ENCODE measurements around the gene SH3GL1. TPM values are rescaled to one million over a fixed set of nuclear protein-coding genes. Genes with fewer than 3 reads are reported as not detected.

SH3GL1 gene
- total and polyA plus RNA-seq, 9 of the 15 experiments (the other 6 are each of a cell fraction or from before 2014, with no cell fraction given): 1.7 to 75.3 (median 25.7) TPM

- Histone ChIP-seq H2AFZ (ENCODE audit: low read depth, low read length) (peak overlapping the region; percentile 99), H3K36me3 (ENCODE audit: control insufficient read depth, insufficient read depth, low read length) (peaks cover 11% of the 10 kb centered on the region; the same call in 2 of the 3 replicates), H3K9ac (ENCODE audit: insufficient read depth in 1 of 2, low read depth in 2 of 2, low read length in 2 of 2) (peak overlapping the region; percentile 81 to 95), H3K4me1 (replicated peaks in 1 of 2; ENCODE audit: control insufficient read depth in 2 of 2, insufficient read depth in 2 of 2, low read length in 2 of 2) (peaks cover 13 to 41% of the 10 kb centered on the region in 2 experiments; a peak in 4 of 5 replicates), H3K9me1 (ENCODE audit: control insufficient read depth, insufficient read depth, low read length) (no peaks in the 10 kb centered on the region), H3K27me3 (ENCODE audit: control insufficient read depth in 2 of 2, insufficient read depth in 2 of 2, low read length in 2 of 2) (no peaks in the 10 kb centered on the region), H3K4me3 (peak overlapping the region; percentile 77), H3K9me3 (replicated peaks; ENCODE audit: control insufficient read depth, insufficient read depth, low read depth, low read length) (no peaks in the 10 kb centered on the region), H3K79me2 (ENCODE audit: control insufficient read depth, insufficient read depth, low read length) (peaks cover 7% of the 10 kb centered on the region), H3K4me2 (ENCODE audit: insufficient read depth, low read length) (peak overlapping the region; percentile 98), H3K27ac (ENCODE audit: extremely low read depth, low read depth, low read length) (peak overlapping the region; percentile 89), H4K20me1 (replicated peaks; ENCODE audit: control insufficient read depth, insufficient read depth, low read length) (no peaks in the 10 kb centered on the region)
- in situ Hi-C loops (cut with MboI): loop anchor here (10.0 kb wide), 1 partner anchor 68 kb away; the partner anchor contains the start of gene SHD
- ChIA-PET CTCF (ENCODE audit: low intra/inter-chr PET ratio) (interaction anchor here (1.2 kb wide), 1 partner anchor 76 kb away, joined by 5 read pairs; no protein-coding TSS in a partner anchor), POLR2A (interaction anchor here (0.6 to 2.9 kb wide), 18 partner anchors 10 to 128 kb away, joined by 3 to 24 read pairs (median 4); partner anchors contain the start of gene YJU2)
- DNase-seq (ENCODE audit: extremely low read depth in 1 of 4, low spot score in 3 of 4): peak; percentile 94 to 99 (median 96)
- BruUV-seq (replicated peaks): no TSS peak
- peak; percentile 96 for ATAC-seq
- under 1% methylated on average over 33 of the region's 39 CpGs for WGBS (ENCODE audit: insufficient coverage, low coverage, missing lambda C conversion rate)
- intact Hi-C loops (cut with micrococcal nuclease): loop anchor here (2.0 kb wide), 1 partner anchor 60 kb away; the partner anchor contains the start of gene CHAF1A
- FAIRE-seq: peak; percentile 100
- no peak for TF ChIP-seq NR2C2 (CRISPR knock-in tag; IDR thresholded peaks at IDR 0.05)
- TF ChIP-seq NR2C2 (tag; IDR thresholded peaks at IDR 0.05): peak; percentile 80
- no peak for TF ChIP-seq HMG20A (CRISPR knock-in tag; conservative IDR thresholded peaks at IDR 0.05)
- TF ChIP-seq FOXO4 (CRISPR knock-in tag; IDR thresholded peaks at IDR 0.05): no peak
- TF ChIP-seq IFI16 (CRISPR knock-in tag; IDR thresholded peaks at IDR 0.05): peak; percentile 78; the same call in 1 of the 2 replicates
- peak; percentile 54; the same call in 1 of the 2 replicates for TF ChIP-seq HBP1 (CRISPR knock-in tag; IDR thresholded peaks at IDR 0.05)
- TF ChIP-seq ZNF668 (CRISPR knock-in tag; IDR thresholded peaks at IDR 0.05): peak; percentile 91; the same call in 1 of the 2 replicates
- TF ChIP-seq ZNF398 (CRISPR knock-in tag; IDR thresholded peaks at IDR 0.05): no peak
- TF ChIP-seq CCAR2 (IDR thresholded peaks at IDR 0.05; ENCODE audit: low read depth, low read length): no peak
- TF ChIP-seq ZEB2 (IDR thresholded peaks at IDR 0.05): 0 out of 2 replicates have a peak, but pooled peaks have one; percentile 12
- TF ChIP-seq ILK (tag; IDR thresholded peaks at IDR 0.05; ENCODE audit: borderline replicate concordance, low read depth): 0 out of 2 replicates have a peak, but pooled peaks have one; percentile 55
- TF ChIP-seq ZNF324 (CRISPR knock-in tag; IDR thresholded peaks at IDR 0.05): no peak
- peak; percentile 61; the same call in 1 of the 2 replicates for TF ChIP-seq ZBTB2 (IDR thresholded peaks at IDR 0.05)
Measured at GRCh38 chr19:4342615-4343369, 57.6 kb downstream of the SH3GL1 start.

Data from K562 (cell line).